Hepatic stellate cell (primary cell): ENCODE data around the gene IL6ST.
A peak's percentile ranks its signal among the peaks of the same experiment; 100 is the strongest.
"Not testable (repeated sequence)": the region's sequence is repeated elsewhere in the genome, so short reads cannot be mapped to it uniquely, and the experiment has no call there.

Source experiments
- DNase-seq: peaks from one replicate; pipeline ENCODE4 v3.0.0; 2011; ENCODE audit warnings: low spot score

IL6ST gene

GRCh38 chr5:55965525-55965924 is 29.2 kb downstream of the IL6ST start:
- no peak for DNase-seq

GRCh38 chr5:55960779-55961178 is 34.0 kb downstream of the IL6ST start:
- no peak for DNase-seq

- DNase-seq: no peak
Observed at GRCh38 chr5:55959208-55959607, 35.6 kb downstream of the IL6ST start.

- not testable (repeated sequence) for DNase-seq
Observed at GRCh38 chr5:55941154-55941553, 53.6 kb downstream of the IL6ST start.

GRCh38 chr5:55937598-55937997 is 57.2 kb downstream of the IL6ST start:
- DNase-seq: not testable (repeated sequence)

- peak; percentile 71 for DNase-seq
Observed at GRCh38 chr5:55936100-55936693, 58.6 kb downstream of the IL6ST start.

- no peak for DNase-seq
Observed at GRCh38 chr5:55935371-55935770, 59.4 kb downstream of the IL6ST start.

GRCh38 chr5:55934720-55935119 is 60.0 kb downstream of the IL6ST start:
- DNase-seq: no peak

GRCh38 chr5:55934115-55934613 is 60.6 kb downstream of the IL6ST start:
- no peak for DNase-seq

GRCh38 chr5:55933377-55934114 is 61.2 kb downstream of the IL6ST start:
- no peak for DNase-seq

GRCh38 chr5:55932700-55933099 is 62.1 kb downstream of the IL6ST start:
- DNase-seq: no peak

- no peak for DNase-seq
Observed at GRCh38 chr5:55929020-55929799, 65.6 kb downstream of the IL6ST start.

GRCh38 chr5:55927861-55928655 is 66.7 kb downstream of the IL6ST start:
- no peak for DNase-seq

- DNase-seq: no peak
Observed at GRCh38 chr5:55926476-55926875, 68.3 kb downstream of the IL6ST start.

GRCh38 chr5:55925712-55926111 is 69.1 kb downstream of the IL6ST start:
- DNase-seq: no peak

GRCh38 chr5:55925181-55925580 is 69.6 kb downstream of the IL6ST start:
- no peak for DNase-seq

- DNase-seq: no peak
Observed at GRCh38 chr5:55924744-55925143, 70.0 kb downstream of the IL6ST start.

- no peak for DNase-seq
Observed at GRCh38 chr5:55923865-55924500, 70.8 kb downstream of the IL6ST start.

- peak; percentile 48 for DNase-seq
Observed at GRCh38 chr5:55923177-55923771, 71.5 kb downstream of the IL6ST start.

GRCh38 chr5:55921617-55922016 is 73.1 kb downstream of the IL6ST start:
- no peak for DNase-seq

GRCh38 chr5:55920784-55921183 is 74.0 kb downstream of the IL6ST start:
- DNase-seq: no peak
